GM23248 (cell line): ENCODE results near the gene SMIM10L2A.

ENCODE experiments used
- EZH2 ChIP-seq: fragments of 200-600 bp; sonication (generic); IDR thresholded peaks from 2 replicates; pipeline ENCODE4 v1.6.1; 2018; ENCODE audit warnings: antibody characterized with exemption, mild to moderate bottlenecking; ENCODE audit not compliant: insufficient read depth, poor library complexity, severe bottlenecking
- EZH2phosphoT487 ChIP-seq: fragments of 200-600 bp; sonication (generic); IDR thresholded peaks from 2 replicates; pipeline ENCODE4 v1.6.1; 2018; ENCODE audit warnings: antibody characterized with exemption, moderate library complexity, mild to moderate bottlenecking, low read depth; ENCODE audit not compliant: insufficient read depth

DNA sequence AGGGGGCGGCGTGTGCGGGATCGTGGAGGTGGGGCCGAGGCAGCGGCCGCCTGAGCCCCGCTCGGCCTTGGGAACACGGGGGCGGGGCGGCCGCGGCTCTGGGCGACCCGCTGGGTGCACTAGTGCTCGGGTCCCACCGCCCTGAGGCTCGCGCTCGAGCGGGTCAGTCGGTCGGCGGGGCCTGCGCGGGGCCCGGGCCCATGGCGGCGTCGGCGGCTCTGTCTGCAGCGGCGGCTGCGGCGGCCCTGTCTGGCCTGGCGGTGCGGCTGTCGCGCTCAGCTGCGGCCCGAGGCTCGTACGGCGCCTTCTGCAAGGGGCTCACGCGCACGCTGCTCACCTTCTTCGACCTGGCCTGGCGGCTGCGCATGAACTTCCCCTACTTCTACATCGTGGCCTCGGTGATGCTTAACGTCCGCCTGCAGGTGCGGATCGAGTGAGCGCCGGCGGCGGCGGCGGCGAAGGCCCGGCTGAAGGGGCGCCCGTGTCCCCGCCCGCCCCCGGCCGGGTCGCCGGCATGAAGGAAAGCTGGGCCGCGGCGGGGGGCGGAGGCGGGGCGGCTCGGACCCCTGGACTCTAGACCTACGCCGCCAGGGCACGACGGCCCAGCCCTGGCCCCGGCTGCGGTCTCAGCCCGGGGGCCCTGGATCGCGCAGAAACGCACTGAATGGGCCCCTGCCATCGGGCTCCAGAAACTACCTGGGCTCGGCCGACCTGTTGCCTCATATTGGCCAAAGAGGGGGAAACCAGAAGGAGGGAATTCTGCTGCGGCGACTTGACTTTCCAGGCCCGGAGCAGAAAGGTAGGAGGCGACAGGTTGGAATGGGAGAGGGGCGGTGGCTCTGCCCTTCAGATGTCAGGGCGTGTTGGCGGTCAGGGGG is at the start of gene SMIM10L2A:
- TF ChIP-seq EZH2, result no peak
- TF ChIP-seq EZH2phosphoT487, result no peak
